Neutrophil (primary cell): ENCODE results near the gene CTNND2.

ENCODE experiments used
- H3K27ac ChIP-seq: fragments of 200-600 bp; sonication (generic); 2 replicates; pipeline ENCODE4 v1.5.1; 2016; ENCODE audit warnings: mild to moderate bottlenecking, moderate library complexity
- H3K27me3 ChIP-seq: fragments of 200-600 bp; sonication (generic); 2 replicates; pipeline ENCODE4 v1.6.0; 2016; ENCODE audit warnings: mild to moderate bottlenecking
- H3K36me3 ChIP-seq: fragments of 200-600 bp; sonication (generic); 2 replicates; pipeline ENCODE4 v1.5.1; 2017
- H3K4me1 ChIP-seq, 2 experiments: fragments of 200-600 bp in 1 of 2; sonication (generic) in 1 of 2; 1 replicate in 1 of 2; 2 replicates in 1 of 2; pipeline versions ENCODE4 v1.5.1 to v1.6.1; 2013 to 2016; ENCODE audit warnings: low read depth in 1 of 2, low read length in 1 of 2, mild to moderate bottlenecking in 1 of 2, moderate library complexity in 1 of 2; ENCODE audit not compliant: control insufficient read depth in 1 of 2, insufficient read depth in 1 of 2
- H3K4me3 ChIP-seq, 2 experiments: fragments of 200-600 bp in 1 of 2; sonication (generic) in 1 of 2; 1 replicate in 1 of 2; 2 replicates in 1 of 2; pipeline ENCODE4 v1.5.1; 2013 to 2016; ENCODE audit warnings: low read depth in 1 of 2, low read length in 1 of 2, mild to moderate bottlenecking in 1 of 2, moderate library complexity in 1 of 2
- H3K9me3 ChIP-seq: fragments of 200-600 bp; sonication (generic); 2 replicates; pipeline ENCODE4 v1.5.1; 2016
- TF ChIP-seq, protein P1 (sequence below): fragments of 200-600 bp; sonication (generic); IDR thresholded peaks from 2 replicates; pipeline ENCODE4 v1.5.1; 2016; ENCODE audit warnings: antibody characterized with exemption

The CTNND2 gene

DNA sequence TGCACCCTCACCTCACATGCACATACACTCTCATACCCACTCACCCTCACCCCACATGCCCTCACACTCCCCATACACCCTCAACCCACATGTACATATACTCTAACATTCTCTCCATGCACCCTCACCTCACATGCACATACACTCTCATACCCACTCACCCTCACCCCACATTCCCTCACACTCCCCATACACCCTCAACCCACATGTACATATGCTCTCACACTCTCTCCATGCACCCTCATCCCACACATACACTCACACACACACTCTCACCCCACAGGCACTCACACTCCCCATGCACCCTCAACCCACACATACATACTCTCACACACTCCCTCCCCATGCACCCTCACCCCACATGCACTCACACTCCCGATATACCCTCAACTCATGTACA is 593.0 kb downstream of the CTNND2 start:
- peaks cover 17% of the 10 kb centered on the region for H3K9me3 ChIP-seq
- H3K27me3 ChIP-seq = no peaks in the 10 kb centered on the region
- H3K27ac ChIP-seq = no peak overlapping the region
- TF ChIP-seq, protein P1, sequence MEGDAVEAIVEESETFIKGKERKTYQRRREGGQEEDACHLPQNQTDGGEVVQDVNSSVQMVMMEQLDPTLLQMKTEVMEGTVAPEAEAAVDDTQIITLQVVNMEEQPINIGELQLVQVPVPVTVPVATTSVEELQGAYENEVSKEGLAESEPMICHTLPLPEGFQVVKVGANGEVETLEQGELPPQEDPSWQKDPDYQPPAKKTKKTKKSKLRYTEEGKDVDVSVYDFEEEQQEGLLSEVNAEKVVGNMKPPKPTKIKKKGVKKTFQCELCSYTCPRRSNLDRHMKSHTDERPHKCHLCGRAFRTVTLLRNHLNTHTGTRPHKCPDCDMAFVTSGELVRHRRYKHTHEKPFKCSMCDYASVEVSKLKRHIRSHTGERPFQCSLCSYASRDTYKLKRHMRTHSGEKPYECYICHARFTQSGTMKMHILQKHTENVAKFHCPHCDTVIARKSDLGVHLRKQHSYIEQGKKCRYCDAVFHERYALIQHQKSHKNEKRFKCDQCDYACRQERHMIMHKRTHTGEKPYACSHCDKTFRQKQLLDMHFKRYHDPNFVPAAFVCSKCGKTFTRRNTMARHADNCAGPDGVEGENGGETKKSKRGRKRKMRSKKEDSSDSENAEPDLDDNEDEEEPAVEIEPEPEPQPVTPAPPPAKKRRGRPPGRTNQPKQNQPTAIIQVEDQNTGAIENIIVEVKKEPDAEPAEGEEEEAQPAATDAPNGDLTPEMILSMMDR = no peak
- no peak overlapping the region for H3K4me3 ChIP-seq
- no peaks in the 10 kb centered on the region for H3K36me3 ChIP-seq
- H3K4me1 ChIP-seq = no peaks in the 10 kb centered on the region

DNA sequence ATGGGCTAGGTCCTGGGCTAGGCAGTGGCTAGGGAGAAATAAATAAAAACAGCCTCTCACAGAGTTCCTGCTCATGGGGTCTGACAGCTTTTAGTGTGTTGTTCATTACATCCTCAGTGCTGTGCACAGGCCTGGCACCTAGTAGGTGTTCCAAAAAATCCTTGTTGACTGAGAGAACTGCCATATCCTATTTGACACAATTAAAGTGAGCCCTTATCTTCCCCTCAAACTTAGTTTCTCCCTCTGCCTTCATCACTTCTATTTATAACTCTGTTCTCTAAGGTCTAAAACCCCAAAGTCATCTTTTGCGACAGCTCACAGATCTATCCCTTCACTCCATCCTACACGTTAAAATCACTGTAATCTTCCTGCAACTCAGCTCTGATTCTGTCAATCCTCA is 594.1 kb downstream of the CTNND2 start:
- Histone ChIP-seq H3K4me3 (no peak overlapping the region), H3K9me3 (peaks cover 12% of the 10 kb centered on the region), H3K27me3 (no peaks in the 10 kb centered on the region), H3K4me1 (no peaks in the 10 kb centered on the region), H3K27ac (no peak overlapping the region), H3K36me3 (no peaks in the 10 kb centered on the region)
- TF ChIP-seq, protein P1 = no peak

DNA sequence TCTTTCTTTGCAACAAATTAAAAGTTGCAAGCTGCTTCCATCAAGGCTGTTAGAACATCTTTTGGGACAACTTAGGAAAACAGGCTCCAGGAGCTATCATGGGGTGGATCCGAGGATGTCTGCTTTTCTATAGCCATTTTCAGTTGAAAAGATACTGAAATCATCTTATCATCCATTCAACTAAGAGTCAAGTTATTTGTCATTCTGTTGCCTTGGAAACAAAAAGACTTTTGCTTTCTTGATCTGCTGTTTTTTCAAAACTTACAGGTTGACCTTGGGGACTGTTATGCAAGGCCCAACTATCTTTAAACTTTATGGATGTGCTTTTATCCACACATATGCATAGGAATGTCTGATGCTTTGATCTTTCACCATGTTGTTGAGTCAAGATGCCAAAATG is 597.9 kb downstream of the CTNND2 start:
- Histone ChIP-seq H3K4me3 (no peak overlapping the region), H3K4me1 (peaks cover 0 to 4% of the 10 kb centered on the region in 2 experiments), H3K27me3 (no peaks in the 10 kb centered on the region), H3K36me3 (no peaks in the 10 kb centered on the region), H3K9me3 (no peaks in the 10 kb centered on the region), H3K27ac (no peak overlapping the region)
- TF ChIP-seq, protein P1 = no peak

DNA sequence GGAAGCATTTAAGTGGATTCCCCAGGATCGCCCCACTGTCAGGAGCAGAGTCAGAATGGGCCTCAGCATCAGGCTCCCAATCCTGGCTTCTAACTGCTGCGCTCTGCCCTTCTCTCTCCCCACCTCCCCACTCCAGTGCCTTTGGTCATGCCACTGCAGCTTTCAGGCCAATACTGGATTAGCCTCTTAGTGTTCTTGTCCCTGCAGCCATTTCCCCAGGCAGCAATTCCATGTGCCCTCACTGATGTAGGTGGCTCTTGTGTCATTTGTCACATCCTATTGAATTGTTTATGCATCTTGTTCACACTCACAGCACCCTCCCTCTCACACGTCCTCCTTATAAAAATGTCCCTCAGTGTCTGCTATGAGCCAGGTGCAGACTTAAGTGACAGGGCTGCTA is 599.0 kb downstream of the CTNND2 start:
- Histone ChIP-seq H3K27ac (no peak overlapping the region), H3K36me3 (no peaks in the 10 kb centered on the region), H3K9me3 (no peaks in the 10 kb centered on the region), H3K4me1 (peaks cover 0 to 4% of the 10 kb centered on the region in 2 experiments), H3K4me3 (no peak overlapping the region), H3K27me3 (no peaks in the 10 kb centered on the region)
- TF ChIP-seq, protein P1 = no peak

- no peak overlapping the region for H3K27ac ChIP-seq
- H3K9me3 ChIP-seq = no peaks in the 10 kb centered on the region
- H3K36me3 ChIP-seq = no peaks in the 10 kb centered on the region
- H3K4me1 ChIP-seq = peaks cover 0 to 4% of the 10 kb centered on the region in 2 experiments
- H3K27me3 ChIP-seq = no peaks in the 10 kb centered on the region
- TF ChIP-seq, protein P1 = no peak
- H3K4me3 ChIP-seq = no peak overlapping the region
These were observed 599.6 kb downstream of the CTNND2 start for GRCh38 chr5:11304641-11305040.

DNA sequence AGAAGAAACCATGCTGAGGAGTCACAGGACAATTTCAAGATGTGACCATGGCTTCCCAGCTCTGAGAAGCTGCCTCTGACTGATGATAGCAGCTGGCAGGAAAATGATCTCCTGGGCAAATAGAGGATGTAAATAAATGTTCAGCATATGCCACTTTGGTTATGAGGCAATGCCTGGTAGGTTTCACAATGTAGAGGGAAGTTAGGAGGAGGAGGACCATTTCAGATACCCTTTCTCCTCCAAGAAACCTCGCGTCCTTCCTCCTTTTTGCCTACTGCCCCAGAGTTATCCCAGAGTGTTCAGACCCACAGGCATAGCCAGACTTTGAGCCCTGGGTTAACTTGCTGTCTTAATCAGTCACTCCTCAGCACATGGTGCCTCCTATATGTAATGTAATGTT is 601.6 kb downstream of the CTNND2 start:
- no peaks in the 10 kb centered on the region for H3K27me3 ChIP-seq
- TF ChIP-seq, protein P1 = no peak
- no peaks in the 10 kb centered on the region for H3K9me3 ChIP-seq
- no peak overlapping the region for H3K4me3 ChIP-seq
- H3K36me3 ChIP-seq = no peaks in the 10 kb centered on the region
- peaks cover 0 to 4% of the 10 kb centered on the region in 2 experiments for H3K4me1 ChIP-seq
- no peak overlapping the region for H3K27ac ChIP-seq
